A204.1 (cell line): Measurements from ENCODE around the gene NEURL1B.

ENCODE experiments used
- FAIRE-seq: peaks from 2 replicates; lab custom pipeline; 2012; peaks lifted over from hg19 to GRCh38; lab: Jason Lieb, UNC

The NEURL1B gene

GRCh38 chr5:172611913-172612312 is 29.1 kb upstream of the NEURL1B start:
- no peak for FAIRE-seq

GRCh38 chr5:172612771-172613170 is 28.3 kb upstream of the NEURL1B start:
- FAIRE-seq: no peak

GRCh38 chr5:172616136-172616535 is 24.9 kb upstream of the NEURL1B start:
- FAIRE-seq: no peak

GRCh38 chr5:172616730-172617129 is 24.3 kb upstream of the NEURL1B start:
- FAIRE-seq: no peak

GRCh38 chr5:172617817-172618216 is 23.2 kb upstream of the NEURL1B start:
- FAIRE-seq: no peak

GRCh38 chr5:172618574-172619365 is 22.3 kb upstream of the NEURL1B start:
- FAIRE-seq: no peak

- no peak for FAIRE-seq
Measured at GRCh38 chr5:172620506-172620905, 20.6 kb upstream of the NEURL1B start.

- no peak for FAIRE-seq
Measured at GRCh38 chr5:172622091-172623046, 18.7 kb upstream of the NEURL1B start.

GRCh38 chr5:172623313-172623980 is 17.6 kb upstream of the NEURL1B start:
- FAIRE-seq: no peak

- FAIRE-seq: no peak
Measured at GRCh38 chr5:172624083-172624995, 16.7 kb upstream of the NEURL1B start.

- no peak for FAIRE-seq
Measured at GRCh38 chr5:172624996-172625964, 15.8 kb upstream of the NEURL1B start.

- no peak for FAIRE-seq
Measured at GRCh38 chr5:172626031-172626581, 15.0 kb upstream of the NEURL1B start.

GRCh38 chr5:172630082-172630481 is 11.0 kb upstream of the NEURL1B start:
- FAIRE-seq: no peak

- FAIRE-seq: no peak
Measured at GRCh38 chr5:172630482-172630881, 10.6 kb upstream of the NEURL1B start.

GRCh38 chr5:172630986-172631385 is 10.1 kb upstream of the NEURL1B start:
- no peak for FAIRE-seq

- no peak for FAIRE-seq
Measured at GRCh38 chr5:172632346-172633092, 8.5 kb upstream of the NEURL1B start.

- FAIRE-seq: no peak
Measured at GRCh38 chr5:172633403-172633970, 7.6 kb upstream of the NEURL1B start.

GRCh38 chr5:172634106-172634899 is 6.8 kb upstream of the NEURL1B start:
- no peak for FAIRE-seq
